HG03469 (cell line): Measurements from ENCODE around the gene RALGAPB.
"Not testable (repeated sequence)": the region's sequence is repeated elsewhere in the genome, so short reads cannot be mapped to it uniquely, and the experiment has no call there.

Experiments used
- ATAC-seq: cut with Tn5 transposase; IDR thresholded peaks from one replicate; pipeline ENCODE4 v1.9.1; 2021; ENCODE audit warnings: mild to moderate bottlenecking, moderate library complexity, moderate number of reproducible peaks; ENCODE audit not compliant: unreplicated experiment

The RALGAPB gene

DNA sequence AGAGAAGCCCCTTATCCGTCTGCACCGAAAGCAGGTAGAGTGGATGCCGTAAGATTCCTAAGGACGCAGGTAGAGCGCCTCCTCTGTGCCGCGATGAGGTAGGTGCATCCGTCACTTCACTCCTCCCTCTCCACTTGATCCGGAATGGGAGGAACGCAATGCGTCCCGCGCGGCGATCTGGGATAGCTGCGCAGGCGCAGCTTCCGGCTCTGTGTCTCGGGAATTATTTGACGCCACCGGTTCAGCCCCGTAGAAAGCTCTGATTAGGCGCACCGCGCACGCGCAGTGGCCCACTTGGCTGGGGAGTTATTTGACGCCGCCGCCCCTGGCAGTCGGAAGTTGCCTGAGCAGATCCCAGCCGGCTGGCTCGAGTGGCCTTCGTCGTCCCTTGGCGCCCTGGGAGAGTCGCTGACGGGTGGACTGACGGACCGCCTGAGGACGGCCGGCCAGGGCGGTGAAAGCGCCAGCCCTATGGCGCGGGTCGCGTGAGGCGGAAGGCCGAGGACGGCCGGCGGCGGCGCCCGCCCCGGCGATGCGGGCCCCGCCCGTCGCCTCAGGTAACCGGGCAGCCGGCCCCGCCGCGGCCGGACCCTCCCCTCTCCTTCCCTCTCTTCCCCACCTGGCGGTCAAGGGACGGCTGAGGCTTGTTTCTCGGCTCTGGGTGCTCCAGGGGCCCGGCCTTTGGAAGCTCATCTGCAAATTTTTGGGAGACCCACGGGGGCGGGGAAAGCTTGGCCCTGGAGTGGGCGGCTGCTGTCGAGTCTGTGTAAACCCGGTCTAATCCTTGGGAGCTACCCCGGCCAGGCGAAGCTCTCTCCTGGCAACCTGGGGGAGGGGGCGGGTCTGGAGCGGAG is at the start of gene RALGAPB:
TSS of gene RALGAPB (plus strand) at position 331 of the 854 bp plus-strand sequence. CDS start 15,590 bp downstream, outside the sequence.
- ATAC-seq, result peak; percentile 80

DNA sequence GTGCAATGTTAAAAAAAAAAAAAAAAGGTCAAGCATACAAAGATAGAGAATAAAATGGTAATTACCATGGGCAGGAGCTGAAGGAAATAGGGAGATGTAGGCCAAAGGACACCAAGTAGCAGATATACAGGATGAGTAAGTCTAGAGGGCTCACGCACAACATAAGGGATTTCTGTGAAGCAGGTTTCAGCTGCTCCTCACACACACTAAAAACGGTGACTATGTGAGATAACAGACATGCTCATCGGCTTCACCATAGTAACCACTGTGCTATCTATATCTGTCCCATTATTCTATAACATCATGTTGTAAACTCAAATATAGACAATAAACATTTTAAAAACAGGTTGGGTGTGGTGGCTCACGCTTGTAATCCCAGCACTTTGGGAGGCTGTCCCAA is 49.1 kb upstream of the RALGAPB start:
- ATAC-seq, result no peak

DNA sequence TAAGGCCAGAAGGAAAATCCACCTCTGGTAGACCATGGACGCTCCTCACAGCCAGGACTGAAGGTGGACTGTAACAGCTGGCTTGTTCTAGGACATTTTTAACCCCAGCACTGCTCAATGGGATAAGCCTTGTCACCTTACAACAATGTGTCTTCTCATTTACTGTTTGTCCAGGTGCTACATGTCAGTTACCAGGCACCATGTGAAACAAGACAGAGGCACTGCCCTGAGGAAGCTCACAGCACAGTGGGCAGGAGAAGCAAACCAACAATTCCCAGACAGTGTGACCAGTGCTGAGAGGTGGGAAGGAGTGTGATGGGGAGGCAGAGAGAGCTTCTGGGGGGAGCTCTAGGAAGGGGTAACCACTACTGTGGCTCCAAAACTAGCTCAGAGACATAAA is 48.2 kb upstream of the RALGAPB start:
- no peak for ATAC-seq

GRCh38 chr20:38426006-38426897 is 46.4 kb upstream of the RALGAPB start:
- no peak for ATAC-seq

GRCh38 chr20:38427655-38428023 is 45.0 kb upstream of the RALGAPB start:
- no peak for ATAC-seq

- no peak for ATAC-seq
Measured at GRCh38 chr20:38428800-38429199, 43.8 kb upstream of the RALGAPB start.

GRCh38 chr20:38429301-38429700 is 43.3 kb upstream of the RALGAPB start:
- ATAC-seq, result no peak

DNA sequence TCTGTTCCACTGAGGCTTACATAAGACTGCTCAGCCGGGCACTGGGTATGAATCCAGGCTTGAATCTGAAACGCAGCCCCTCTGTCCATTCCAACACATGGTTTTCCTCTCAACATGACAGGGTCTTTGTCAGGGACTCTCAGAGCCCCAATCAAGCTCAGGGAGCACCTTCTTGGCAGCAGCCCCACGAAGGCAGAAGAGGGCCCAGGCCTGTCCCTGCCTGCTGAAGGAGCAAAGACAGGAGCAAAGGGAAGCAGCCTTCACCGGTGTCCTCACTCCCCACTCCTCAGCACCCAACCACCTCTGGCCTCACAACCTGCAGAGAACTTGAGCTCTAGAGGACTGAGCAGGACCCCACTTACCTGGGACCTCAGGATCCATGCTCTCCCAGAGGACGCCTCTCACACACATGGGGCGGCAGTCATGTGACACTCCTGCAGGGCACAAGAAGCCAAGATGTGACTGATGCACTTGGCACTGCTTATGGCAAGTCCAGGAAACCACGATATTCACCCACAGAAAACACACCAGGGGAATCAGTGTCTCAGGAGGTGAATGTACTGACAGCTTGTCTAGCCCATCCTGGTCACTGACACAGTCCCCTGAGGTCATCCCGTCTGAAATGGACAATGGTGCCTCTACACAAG is 41.8 kb upstream of the RALGAPB start:
- no peak for ATAC-seq

DNA sequence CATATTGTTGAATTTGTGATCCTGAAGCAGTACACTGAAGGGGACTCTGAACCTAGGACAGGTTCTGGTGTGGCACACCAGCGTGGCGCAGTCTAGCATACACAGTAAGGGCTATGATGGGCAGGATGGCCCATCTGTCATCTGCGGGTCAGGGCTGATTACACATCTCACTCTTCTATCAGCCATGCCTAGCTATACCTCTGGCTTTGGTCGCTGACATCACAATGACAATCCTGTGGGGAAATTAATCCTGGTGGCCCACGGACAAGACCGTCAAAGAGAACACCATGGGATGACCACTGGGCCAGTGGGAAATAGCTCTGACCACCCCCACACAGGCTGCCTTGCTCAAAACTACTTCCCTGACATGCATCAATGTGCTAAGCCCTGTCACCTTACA is 40.4 kb upstream of the RALGAPB start:
- no peak for ATAC-seq

DNA sequence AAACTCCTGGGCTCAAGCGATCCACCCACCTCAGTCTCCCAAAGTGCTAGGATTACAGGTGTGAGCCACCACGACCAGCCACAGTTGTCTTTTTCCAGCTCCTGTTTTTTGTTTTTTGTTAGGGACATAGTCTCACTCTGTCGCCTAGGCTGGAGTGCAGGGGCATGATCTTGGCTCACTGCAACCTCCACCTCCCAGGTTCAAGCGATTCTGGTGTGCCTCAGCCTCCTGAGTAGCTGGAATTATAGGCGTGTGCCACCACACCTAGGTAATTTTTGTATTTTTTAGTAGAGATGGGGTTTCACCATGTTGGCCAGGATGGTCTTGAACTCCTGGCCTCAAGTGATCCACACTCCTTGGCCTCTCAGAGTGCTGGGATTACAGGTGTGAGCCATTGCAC is 39.8 kb upstream of the RALGAPB start:
- not testable (repeated sequence) for ATAC-seq

DNA sequence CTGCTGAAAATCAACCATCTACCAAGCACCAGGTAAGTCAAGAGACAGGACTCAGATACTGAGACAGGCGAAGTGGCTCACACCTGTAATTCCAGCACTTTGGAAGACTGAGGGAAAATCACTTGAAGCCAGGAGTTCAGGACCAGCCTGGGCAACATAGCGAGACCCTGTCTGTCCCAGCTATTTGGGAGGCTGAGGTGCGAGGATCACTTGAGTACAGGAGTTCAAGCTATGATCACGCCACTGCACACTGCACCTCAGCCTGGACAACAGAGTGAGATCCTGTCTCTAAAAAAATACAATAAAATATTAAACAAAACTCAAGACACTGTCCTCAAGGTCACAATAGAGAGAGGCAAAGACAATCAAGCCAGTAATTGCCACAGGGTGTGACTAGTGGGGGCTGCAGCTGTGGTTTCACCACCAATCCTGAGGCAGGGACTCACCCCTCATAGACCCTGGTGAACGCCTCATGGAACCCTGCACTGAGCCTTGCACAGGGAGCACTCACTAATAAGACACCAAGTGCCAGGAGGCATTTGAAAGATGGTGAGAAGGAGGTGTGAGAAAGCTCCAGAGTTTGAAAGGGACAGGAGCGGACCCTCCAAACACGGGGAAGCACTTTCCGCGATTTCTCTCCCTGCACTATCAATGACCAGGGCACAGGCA is 39.2 kb upstream of the RALGAPB start:
- ATAC-seq, result no peak

- ATAC-seq, result no peak
Measured at GRCh38 chr20:38434301-38434741, 38.3 kb upstream of the RALGAPB start.

DNA sequence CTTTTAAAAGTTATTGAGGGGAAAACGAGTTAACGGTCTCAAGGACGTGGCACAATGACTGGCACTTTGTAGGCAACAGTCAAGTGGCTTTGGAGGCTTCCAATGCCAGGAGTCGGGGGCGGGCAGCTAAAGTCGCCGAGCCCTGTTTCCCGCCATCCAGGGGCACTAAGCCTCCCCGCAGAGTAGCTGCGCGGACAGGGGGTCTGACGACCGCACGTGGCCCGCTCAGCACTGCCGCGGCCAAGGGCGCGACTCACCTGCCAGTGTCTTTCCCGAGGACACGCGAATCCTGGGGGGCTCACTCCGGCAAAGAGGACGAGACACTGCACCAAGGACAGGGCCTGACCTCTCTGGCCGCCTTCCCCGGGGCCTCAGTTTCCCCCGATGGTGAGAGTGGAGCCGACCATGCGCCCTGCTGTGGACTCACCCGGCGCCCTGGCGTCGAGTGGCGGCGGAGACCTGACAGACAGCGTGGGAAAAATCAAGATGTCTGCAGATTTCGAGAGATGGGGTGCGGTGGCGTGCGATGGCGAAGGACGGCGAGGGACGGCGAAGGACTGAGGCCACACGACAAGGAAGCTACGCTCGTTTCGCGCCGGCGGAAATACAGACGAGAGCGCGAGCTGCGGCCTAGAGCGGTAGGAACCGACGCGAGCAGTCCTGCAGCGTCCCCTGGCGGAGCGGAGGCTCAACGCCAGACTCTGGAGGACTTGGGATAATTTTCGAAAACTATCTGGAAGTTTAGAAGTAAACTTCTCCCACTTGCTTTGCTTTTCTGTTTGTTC is 37.7 kb upstream of the RALGAPB start, which contains the start of gene SNHG17:
TSS of gene SNHG17 (minus strand) at position 559 of the 785 bp plus-strand sequence.
- ATAC-seq, result peak; percentile 62

- ATAC-seq, result no peak
Measured at GRCh38 chr20:38435555-38435939, 37.1 kb upstream of the RALGAPB start.

DNA sequence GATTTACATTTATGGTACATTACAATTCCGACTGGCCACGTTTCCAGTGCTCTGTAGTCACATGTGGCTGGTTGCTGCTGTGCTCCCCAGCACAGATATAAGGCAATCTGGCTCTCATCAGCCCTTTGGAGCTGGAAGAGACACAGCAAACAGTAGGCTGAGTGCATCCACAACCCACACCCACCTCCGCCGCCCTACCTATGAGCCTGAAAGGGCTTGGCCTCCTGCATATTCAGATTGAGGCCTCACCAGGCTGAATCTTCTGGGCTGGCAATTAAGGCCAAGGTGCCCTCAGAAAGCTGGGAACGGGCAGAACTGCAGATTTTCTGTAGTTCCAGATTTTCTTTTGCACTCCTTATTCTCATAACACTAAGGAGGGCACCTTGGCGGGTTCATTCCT is 34.8 kb upstream of the RALGAPB start:
- no peak for ATAC-seq

- not testable (repeated sequence) for ATAC-seq
Measured at GRCh38 chr20:38441110-38441509, 31.5 kb upstream of the RALGAPB start.

- ATAC-seq, result no peak
Measured at GRCh38 chr20:38441916-38442315, 30.7 kb upstream of the RALGAPB start.

- no peak for ATAC-seq
Measured at GRCh38 chr20:38445381-38445796, 27.3 kb upstream of the RALGAPB start.

DNA sequence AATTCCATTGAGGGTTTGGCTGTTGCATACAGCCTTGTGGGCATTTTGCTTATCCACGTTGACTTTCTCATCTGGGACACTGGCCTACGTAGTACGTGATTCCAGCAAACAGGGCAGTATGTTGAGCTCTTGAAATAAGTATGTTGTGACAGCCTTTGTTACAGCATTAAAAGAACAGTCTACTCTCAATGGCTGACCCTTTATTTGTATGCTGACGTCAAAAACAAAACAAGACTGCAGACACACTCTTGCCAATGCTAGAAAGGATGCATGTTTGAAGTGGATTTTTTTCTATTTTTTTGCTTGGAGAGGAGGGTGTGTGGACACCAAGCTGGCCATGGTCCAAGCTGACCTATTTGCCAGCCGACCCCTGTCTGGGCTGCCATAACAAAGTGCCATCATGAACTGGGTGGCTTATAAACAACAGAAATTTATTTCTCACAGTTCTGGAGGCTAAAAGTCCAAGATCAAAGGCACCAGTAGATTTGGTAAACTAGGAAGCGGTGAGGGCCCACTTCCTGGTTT is 26.7 kb upstream of the RALGAPB start:
- ATAC-seq, result no peak
